Loucy (cell line): ENCODE results near the gene BABAM2.

Experiments used
- EZH2phosphoT487 ChIP-seq: fragments of 200-600 bp; IDR thresholded peaks from 2 replicates; pipeline ENCODE4 v1.6.1; 2018; ENCODE audit warnings: antibody characterized with exemption, mild to moderate bottlenecking, moderate library complexity, borderline replicate concordance
- TF ChIP-seq, protein P1 (sequence below): fragments of 200-600 bp; sonication (generic); conservative IDR thresholded peaks from 2 replicates; pipeline ENCODE4 v1.5.1; 2014; ENCODE audit warnings: mild to moderate bottlenecking, antibody characterized with exemption, low read length

DNA sequence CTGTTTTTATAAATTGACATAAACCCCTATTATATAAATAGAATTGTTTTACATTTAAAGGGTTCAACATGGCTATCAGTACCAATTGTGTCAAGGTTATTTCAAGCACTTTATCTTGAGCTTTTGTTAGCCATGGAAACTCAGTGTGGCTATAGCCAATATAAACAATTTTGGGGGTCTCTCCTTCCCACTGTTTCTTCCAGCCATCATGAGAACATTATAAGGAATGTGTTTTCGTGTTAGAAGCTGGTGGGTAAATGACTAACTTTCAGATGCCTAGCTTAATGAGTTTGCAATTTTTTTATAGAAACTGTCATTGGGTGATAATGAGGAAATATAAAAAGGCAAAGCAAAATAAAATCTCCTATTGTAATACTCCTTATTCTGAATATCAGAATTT, 348.7 kb downstream of the BABAM2 start:
- TF ChIP-seq, protein P1, sequence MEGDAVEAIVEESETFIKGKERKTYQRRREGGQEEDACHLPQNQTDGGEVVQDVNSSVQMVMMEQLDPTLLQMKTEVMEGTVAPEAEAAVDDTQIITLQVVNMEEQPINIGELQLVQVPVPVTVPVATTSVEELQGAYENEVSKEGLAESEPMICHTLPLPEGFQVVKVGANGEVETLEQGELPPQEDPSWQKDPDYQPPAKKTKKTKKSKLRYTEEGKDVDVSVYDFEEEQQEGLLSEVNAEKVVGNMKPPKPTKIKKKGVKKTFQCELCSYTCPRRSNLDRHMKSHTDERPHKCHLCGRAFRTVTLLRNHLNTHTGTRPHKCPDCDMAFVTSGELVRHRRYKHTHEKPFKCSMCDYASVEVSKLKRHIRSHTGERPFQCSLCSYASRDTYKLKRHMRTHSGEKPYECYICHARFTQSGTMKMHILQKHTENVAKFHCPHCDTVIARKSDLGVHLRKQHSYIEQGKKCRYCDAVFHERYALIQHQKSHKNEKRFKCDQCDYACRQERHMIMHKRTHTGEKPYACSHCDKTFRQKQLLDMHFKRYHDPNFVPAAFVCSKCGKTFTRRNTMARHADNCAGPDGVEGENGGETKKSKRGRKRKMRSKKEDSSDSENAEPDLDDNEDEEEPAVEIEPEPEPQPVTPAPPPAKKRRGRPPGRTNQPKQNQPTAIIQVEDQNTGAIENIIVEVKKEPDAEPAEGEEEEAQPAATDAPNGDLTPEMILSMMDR: no peak
- TF ChIP-seq EZH2phosphoT487: no peak
